Activated B cell treated with CpG ODN at 0.5 μM for 24 hours (primary cell): ENCODE data around the gene FGF21. TPM values are rescaled to one million over a fixed set of nuclear protein-coding genes. Genes with fewer than 3 reads are reported as not detected.

Experiments used
- ATAC-seq: fragments of 200-7000 bp; cut with Tn5 transposase; one replicate; pipeline ENCODE4 v1.10.0; 2021; ENCODE audit warnings: low read depth, mild to moderate bottlenecking, moderate library complexity
- CTCF ChIA-PET: fragments of 350-600 bp; sonication (Branson Sonifier 250); formaldehyde crosslinking; loops from one replicate; lab custom pipeline; 2021; ENCODE audit warnings: antibody characterized with exemption; lab: Charles Lee
- POLR2A ChIA-PET: fragments of 350-600 bp; sonication (Branson Sonifier 250); formaldehyde crosslinking; loops from one replicate; lab custom pipeline; 2021; ENCODE audit warnings: antibody characterized with exemption; lab: Charles Lee
- DNase-seq: peaks from one replicate; pipeline ENCODE4 v3.0.0; 2022
- H3K27ac Mint-ChIP-seq: one replicate; pipeline ENCODE4 v1.8.0; 2020; ENCODE audit warnings: mixed read lengths
- H3K27me3 Mint-ChIP-seq: one replicate; pipeline ENCODE4 v1.8.0; 2021; ENCODE audit warnings: mixed read lengths
- H3K36me3 Mint-ChIP-seq: one replicate; pipeline ENCODE4 v1.8.0; 2021; ENCODE audit warnings: low read depth, mixed read lengths
- H3K4me1 Mint-ChIP-seq: one replicate; pipeline ENCODE4 v1.8.0; 2021; ENCODE audit warnings: mixed read lengths
- H3K4me3 Mint-ChIP-seq: one replicate; pipeline ENCODE4 v1.8.0; 2020; ENCODE audit warnings: mild to moderate bottlenecking, mixed read lengths
- H3K9me3 Mint-ChIP-seq: one replicate; pipeline ENCODE4 v1.8.0; 2020; ENCODE audit warnings: mixed read lengths
- CTCF ChIP-seq: fragments of 200-600 bp; IDR thresholded peaks from one replicate; pipeline ENCODE4 v1.8.0; 2022; ENCODE audit warnings: antibody characterized with exemption, mild to moderate bottlenecking
- intact Hi-C: fragments of 100-400 bp; cut with micrococcal nuclease; formaldehyde crosslinking; loops from one replicate; pipeline ENCODE4 v1.15.1; 2024
- total RNA-seq: library from RNA; stranded (reverse); gene quantifications from 2 replicates; pipeline ENCODE4 v1.2.3, GENCODE V29; 2022

Gene FGF21
- total RNA-seq, 1 donor from 2014 or later, result not detected

- ChIA-PET CTCF (no interaction called here), POLR2A (interaction anchor here (0.7 kb wide), 1 partner anchor 39 kb away, joined by 3 read pairs; no protein-coding TSS in a partner anchor)
- TF ChIP-seq CTCF, result no peak
- DNase-seq (no peak), ATAC-seq (peak; percentile 68)
- H3K4me3 Mint-ChIP-seq, result peak within 1 kb of the TSS; percentile 64
- peaks cover 34% of the 10 kb centered on the region for H3K27me3 Mint-ChIP-seq
- intact Hi-C loops, result loop anchor here (2.0 kb wide), 1 partner anchor 28 kb away; no protein-coding TSS in a partner anchor
- H3K27ac Mint-ChIP-seq, result no peak within 1 kb of the TSS
- H3K4me1 Mint-ChIP-seq, result peaks cover 9% of the 10 kb centered on the region
- H3K9me3 Mint-ChIP-seq, result no peaks in the 10 kb centered on the region
- H3K36me3 Mint-ChIP-seq, result no peaks in the 10 kb centered on the region
Measured at GRCh38 chr19:48752496-48753365, 2.6 kb upstream of the FGF21 start, which contains the start of gene FUT1. Gene FUT1, minus strand, starts transcription at chr19:48752641. Its CDS starts 1,360 bp downstream, at chr19:48751281.

DNA sequence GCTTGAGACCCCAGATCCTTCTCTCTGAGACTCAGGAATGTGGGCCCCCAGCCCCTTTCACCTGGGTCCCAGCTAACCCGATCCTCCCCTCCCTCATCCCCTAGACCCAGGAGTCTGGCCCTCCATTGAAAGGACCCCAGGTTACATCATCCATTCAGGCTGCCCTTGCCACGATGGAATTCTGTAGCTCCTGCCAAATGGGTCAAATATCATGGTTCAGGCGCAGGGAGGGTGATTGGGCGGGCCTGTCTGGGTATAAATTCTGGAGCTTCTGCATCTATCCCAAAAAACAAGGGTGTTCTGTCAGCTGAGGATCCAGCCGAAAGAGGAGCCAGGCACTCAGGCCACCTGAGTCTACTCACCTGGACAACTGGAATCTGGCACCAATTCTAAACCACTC lies 463 bp downstream of the FGF21 start:
- H3K4me3 Mint-ChIP-seq, result no peak overlapping the region
- TF ChIP-seq CTCF, result no peak
- intact Hi-C loops, result no loop called here
- DNase-seq (no peak), ATAC-seq (no peak)
- no peaks in the 10 kb centered on the region for H3K36me3 Mint-ChIP-seq
- ChIA-PET POLR2A (no interaction called here), CTCF (no interaction called here)
- peaks cover 13% of the 10 kb centered on the region for H3K4me1 Mint-ChIP-seq
- H3K9me3 Mint-ChIP-seq, result no peaks in the 10 kb centered on the region
- no peak overlapping the region for H3K27ac Mint-ChIP-seq
- H3K27me3 Mint-ChIP-seq, result peaks cover 39% of the 10 kb centered on the region

GRCh38 chr19:48756212-48756611 lies 888 bp downstream of the FGF21 start:
- Mint-ChIP-seq H3K9me3 (no peaks in the 10 kb centered on the region), H3K27ac (no peak overlapping the region), H3K36me3 (no peaks in the 10 kb centered on the region), H3K4me1 (peaks cover 13% of the 10 kb centered on the region), H3K27me3 (peaks cover 38% of the 10 kb centered on the region), H3K4me3 (no peak overlapping the region)
- DNase-seq (no peak), ATAC-seq (no peak)
- intact Hi-C loops, result no loop called here
- POLR2A ChIA-PET, result no interaction called here
- TF ChIP-seq CTCF, result no peak
- CTCF ChIA-PET, result no interaction called here

- Mint-ChIP-seq H3K27me3 (peaks cover 36% of the 10 kb centered on the region), H3K4me1 (peaks cover 13% of the 10 kb centered on the region), H3K4me3 (no peak overlapping the region), H3K36me3 (no peaks in the 10 kb centered on the region), H3K9me3 (no peaks in the 10 kb centered on the region), H3K27ac (no peak overlapping the region)
- CTCF ChIA-PET, result no interaction called here
- POLR2A ChIA-PET, result no interaction called here
- ATAC-seq (no peak), DNase-seq (no peak)
- intact Hi-C loops, result no loop called here
- TF ChIP-seq CTCF, result no peak
Measured at GRCh38 chr19:48756686-48757085, 1.4 kb downstream of the FGF21 start.

DNA sequence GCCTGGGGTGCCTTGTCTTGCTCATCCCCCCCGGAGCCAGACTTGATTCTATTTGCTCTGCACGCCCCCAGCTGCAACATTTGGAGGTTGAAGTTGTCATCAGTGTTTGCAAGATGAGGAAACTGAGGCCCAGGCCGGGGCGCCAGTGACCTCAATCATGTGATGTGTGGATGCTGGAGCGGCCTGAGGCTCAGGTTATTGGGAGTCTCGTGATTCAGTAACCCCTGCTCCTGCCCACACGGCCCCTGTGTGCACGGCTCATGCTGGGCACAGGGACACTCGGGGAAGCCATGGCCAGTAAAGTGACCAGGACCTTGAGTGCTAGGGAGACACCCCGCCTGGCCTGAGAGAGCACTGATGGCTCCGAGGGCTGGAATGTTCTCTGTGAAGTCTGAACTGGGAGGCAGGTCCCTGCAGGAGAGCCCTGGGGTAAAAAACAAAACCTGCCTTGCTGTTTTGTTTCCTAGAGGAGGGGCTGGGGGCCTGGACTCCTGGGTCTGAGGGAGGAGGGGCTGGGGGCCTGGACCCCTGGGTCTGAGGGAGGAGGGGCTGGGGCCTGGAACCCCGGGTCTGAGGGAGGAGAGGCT lies 1.9 kb downstream of the FGF21 start:
- H3K9me3 Mint-ChIP-seq, result no peaks in the 10 kb centered on the region
- no peak for DNase-seq
- CTCF ChIA-PET, result no interaction called here

More for the DNA sequence above, 1.9 kb downstream of the FGF21 start:
- no peaks in the 10 kb centered on the region for H3K36me3 Mint-ChIP-seq
- intact Hi-C loops, result no loop called here
- no peak overlapping the region for H3K27ac Mint-ChIP-seq
- ATAC-seq, result no peak
- H3K4me3 Mint-ChIP-seq, result no peak overlapping the region
- no peak for TF ChIP-seq CTCF
- POLR2A ChIA-PET, result no interaction called here
- peaks cover 34% of the 10 kb centered on the region for H3K27me3 Mint-ChIP-seq
- peaks cover 10% of the 10 kb centered on the region for H3K4me1 Mint-ChIP-seq
